ENCODE data around the gene SCYGR3.

GRCh38 chr2:227643990-227644551 is 29.4 kb upstream of the SCYGR3 start:
- no peak for TF ChIP-seq SRSF9 (IDR thresholded peaks at IDR 0.05; ENCODE audit: borderline replicate concordance, insufficient read depth, low read depth, low read length, poor library complexity, severe bottlenecking)
- TF ChIP-seq ZNF703 (CRISPR knock-in tag; IDR thresholded peaks at IDR 0.05; ENCODE audit: borderline replicate concordance), result no peak
- TF ChIP-seq IRF9 (CRISPR knock-in tag; IDR thresholded peaks at IDR 0.05; ENCODE audit: borderline replicate concordance), result no peak
- no peak; a peak in 1 of 4 replicates for TF ChIP-seq KLF16 (CRISPR knock-in tag; IDR thresholded peaks at IDR 0.05)
- TF ChIP-seq MAZ (IDR thresholded peaks at IDR 0.05; ENCODE audit: borderline replicate concordance, low read depth, low read length), result no peak
- no peak for TF ChIP-seq MAZ (CRISPR knock-in tag; IDR thresholded peaks at IDR 0.05; ENCODE audit: low read depth)
- no peak for TF ChIP-seq ONECUT2 (CRISPR knock-in tag; IDR thresholded peaks at IDR 0.05)
- TF ChIP-seq ZNF792 (CRISPR knock-in tag; IDR thresholded peaks at IDR 0.05), result no peak
- TF ChIP-seq ZNF138 (CRISPR knock-in tag; IDR thresholded peaks at IDR 0.05; ENCODE audit: low read depth), result no peak
- TF ChIP-seq CBX5 (CRISPR knock-in tag; IDR thresholded peaks at IDR 0.05; ENCODE audit: borderline replicate concordance), result no peak
- no peak for TF ChIP-seq BRCA1 (CRISPR knock-in tag; IDR thresholded peaks at IDR 0.05)
